Measurements from ENCODE around the gene TMEM121. TPM values are rescaled to one million over a fixed set of nuclear protein-coding genes. Genes with fewer than 3 reads are reported as not detected.
A peak's percentile ranks its signal among the peaks of the same experiment; 100 is the strongest.

TMEM121 gene
- total RNA-seq, 1 donor from 2014 or later: 9.3 TPM

- Histone ChIP-seq H3K27me3 (no peaks in the 10 kb centered on the region), H3K27ac (no peak overlapping the region), H3K36me3 (no peaks in the 10 kb centered on the region), H3K4me3 (no peak overlapping the region), H3K9me3 (no peaks in the 10 kb centered on the region), H3K4me1 (no peaks in the 10 kb centered on the region)
- TF ChIP-seq POLR2AphosphoS5 (IDR thresholded peaks at IDR 0.05; ENCODE audit: insufficient read depth in 1 of 2, low read depth in 1 of 2) (no peak), CTCF (IDR thresholded peaks at IDR 0.05) (no peak), POLR2A (IDR thresholded peaks at IDR 0.05) (no peak)
- DNase-seq (ENCODE audit: extremely low spot score in 2 of 2): no peak
- intact Hi-C loops (cut with DNase I): no loop called here
Observed at GRCh38 chr14:105517096-105517495, 9.3 kb upstream of the TMEM121 start.

GRCh38 chr14:105519946-105520698, 6.3 kb upstream of the TMEM121 start:
- Histone ChIP-seq H3K4me1 (no peaks in the 10 kb centered on the region), H3K36me3 (no peaks in the 10 kb centered on the region), H3K27me3 (no peaks in the 10 kb centered on the region), H3K9me3 (no peaks in the 10 kb centered on the region), H3K4me3 (no peak overlapping the region), H3K27ac (no peak overlapping the region)
- TF ChIP-seq POLR2AphosphoS5 (IDR thresholded peaks at IDR 0.05; ENCODE audit: insufficient read depth in 1 of 2, low read depth in 1 of 2) (no peak), POLR2A (IDR thresholded peaks at IDR 0.05) (no peak), CTCF (IDR thresholded peaks at IDR 0.05) (no peak)
- intact Hi-C loops (cut with DNase I): loop anchor here (10.0 kb wide), 1 partner anchor 75 kb away; no protein-coding TSS in a partner anchor
- DNase-seq (ENCODE audit: extremely low spot score in 2 of 2): no peak

GRCh38 chr14:105525326-105525725, 1.1 kb upstream of the TMEM121 start:
- DNase-seq (ENCODE audit: extremely low spot score in 2 of 2): no peak
- Histone ChIP-seq H3K27me3 (no peaks in the 10 kb centered on the region), H3K4me3 (no peak overlapping the region), H3K9me3 (no peaks in the 10 kb centered on the region), H3K4me1 (peaks cover 30% of the 10 kb centered on the region), H3K27ac (no peak overlapping the region), H3K36me3 (no peaks in the 10 kb centered on the region)
- TF ChIP-seq POLR2A (IDR thresholded peaks at IDR 0.05): no peak
- TF ChIP-seq CTCF (IDR thresholded peaks at IDR 0.05): no peak
- TF ChIP-seq POLR2AphosphoS5 (IDR thresholded peaks at IDR 0.05; ENCODE audit: insufficient read depth in 1 of 2, low read depth in 1 of 2): no peak
- intact Hi-C loops (cut with DNase I): loop anchor here (10.0 kb wide), 1 partner anchor 81 kb away; no protein-coding TSS in a partner anchor

GRCh38 chr14:105526776-105527380, 495 bp downstream of the TMEM121 start:
- no peaks in the 10 kb centered on the region for H3K36me3 ChIP-seq
- H3K4me1 ChIP-seq: peaks cover 30% of the 10 kb centered on the region
- no peak for DNase-seq (ENCODE audit: extremely low spot score in 2 of 2)
- no peak for TF ChIP-seq POLR2AphosphoS5 (IDR thresholded peaks at IDR 0.05; ENCODE audit: insufficient read depth in 1 of 2, low read depth in 1 of 2)
- peak overlapping the region; percentile 44 for H3K27ac ChIP-seq
- H3K4me3 ChIP-seq: peak overlapping the region; percentile 67 to 76
- no peaks in the 10 kb centered on the region for H3K27me3 ChIP-seq
- intact Hi-C loops (cut with DNase I): loop anchor here (10.0 kb wide), 1 partner anchor 82 kb away; no protein-coding TSS in a partner anchor
- H3K9me3 ChIP-seq: no peaks in the 10 kb centered on the region

- TF ChIP-seq POLR2A (IDR thresholded peaks at IDR 0.05): no peak
- no peak for TF ChIP-seq POLR2AphosphoS5 (IDR thresholded peaks at IDR 0.05; ENCODE audit: insufficient read depth in 1 of 2, low read depth in 1 of 2)
- no peak for TF ChIP-seq CTCF (IDR thresholded peaks at IDR 0.05)
- H3K36me3 ChIP-seq: no peaks in the 10 kb centered on the region
- intact Hi-C loops (cut with DNase I): loop anchor here (10.0 kb wide), 1 partner anchor 83 kb away; no protein-coding TSS in a partner anchor
- no peaks in the 10 kb centered on the region for H3K27me3 ChIP-seq
- no peak for DNase-seq (ENCODE audit: extremely low spot score in 2 of 2)
- peak overlapping the region; percentile 67 to 76 for H3K4me3 ChIP-seq
- no peaks in the 10 kb centered on the region for H3K9me3 ChIP-seq
- H3K4me1 ChIP-seq: peaks cover 30% of the 10 kb centered on the region
- H3K27ac ChIP-seq: peak overlapping the region; percentile 56
Observed at GRCh38 chr14:105527381-105527825, 1.0 kb downstream of the TMEM121 start.
